Sigmoid colon (tissue), 7 donors: ENCODE results near the gene CACNA1D. TPM values are rescaled to one million over a fixed set of nuclear protein-coding genes. Genes with fewer than 3 reads are reported as not detected.
A peak's percentile ranks its signal among the peaks of the same experiment; 100 is the strongest.

ENCODE experiments used
- DNase-seq: peaks from one replicate; pipeline ENCODE4 v3.0.0-alpha.2; 2019
- H3K27ac ChIP-seq, 4 donors: fragments of 200-600 bp; sonication (generic); one replicate each; pipeline ENCODE4 v1.5.1; 2016 to 2019; ENCODE audit warnings: mild to moderate bottlenecking in 1 of 4
- H3K27me3 ChIP-seq, 3 donors: fragments of 200-600 bp; sonication (generic); one replicate each; pipeline ENCODE4 v1.5.1; 2019; ENCODE audit warnings: mild to moderate bottlenecking in 1 of 3
- H3K36me3 ChIP-seq, 4 donors: fragments of 200-600 bp; sonication (generic); one replicate each; pipeline ENCODE4 v1.5.1; 2016 to 2019
- H3K4me1 ChIP-seq, 4 donors: fragments of 200-600 bp; sonication (generic); one replicate each; pipeline ENCODE4 v1.5.1; 2017 to 2019
- H3K4me3 ChIP-seq, 4 donors: fragments of 200-600 bp; sonication (generic); one replicate each; pipeline ENCODE4 v1.5.1; 2017 to 2019; ENCODE audit warnings: mild to moderate bottlenecking in 2 of 4, moderate library complexity in 1 of 4
- H3K9me3 ChIP-seq, 4 donors: fragments of 200-600 bp in 3 of 4; sonication (generic) in 3 of 4; one replicate each; pipeline versions ENCODE4 v1.5.1 to v1.6.1; 2013 to 2019
- EP300 ChIP-seq, 4 donors: sonication (generic); formaldehyde crosslinking; IDR thresholded peaks; one replicate each; pipeline ENCODE4 v1.6.1; 2017; ENCODE audit warnings: antibody characterized with exemption in 4 of 4
- POLR2A ChIP-seq, 2 donors: fragments of 450-650 bp; IDR thresholded peaks; one replicate each; pipeline ENCODE4 v1.6.1; 2016; ENCODE audit warnings: antibody characterized with exemption in 2 of 2, mild to moderate bottlenecking in 2 of 2, moderate library complexity in 2 of 2
- POLR2AphosphoS5 ChIP-seq, 4 donors: sonication (generic); formaldehyde crosslinking; IDR thresholded peaks; one replicate each; pipeline ENCODE4 v1.6.1; 2017; ENCODE audit warnings: antibody characterized with exemption in 4 of 4
- WGBS, 2 donors: extraction: QIAGEN DNeasy Blood & Tissue Kit; methylation state at CpG; one replicate each; pipeline ENCODE4 v1.1.7; 2013; 5-methylcytosine and 5-hydroxymethylcytosine counted together
- intact Hi-C: fragments of 100-400 bp; cut with DNase I; formaldehyde crosslinking; loops from one replicate; pipeline ENCODE4 v1.15.1; 2023
- polyA plus RNA-seq, 3 donors: library from polyadenylated mRNA; stranded (reverse); fragments of 200-250 nt; gene quantifications; one replicate each; pipeline ENCODE4 v1.2.3, GENCODE V29; 2013
- total RNA-seq, 4 donors: library from RNA; depleted of rRNA; stranded (reverse); fragments of >200 nt; gene quantifications; one replicate each; pipeline ENCODE4 v1.1.0, GENCODE V29; 2016
- TF ChIP-seq, protein P1 (sequence below), 4 experiments: fragments of 450-650 bp in 3 of 4; fragments of 200-600 bp in 1 of 4; IDR thresholded peaks; one replicate each; pipeline ENCODE4 v1.5.1; 2016 to 2019; ENCODE audit warnings: antibody characterized with exemption in 4 of 4, mild to moderate bottlenecking in 3 of 4, moderate library complexity in 2 of 4
- donor health status: healthy with polysubstance abuse.
- donor health status: Bipolar disorder and iron deficiency.
- donor health status: healthy.

CACNA1D gene
- total and polyA plus RNA-seq, 7 donors = 1.2 to 9.7 (median 4.8) TPM

DNA sequence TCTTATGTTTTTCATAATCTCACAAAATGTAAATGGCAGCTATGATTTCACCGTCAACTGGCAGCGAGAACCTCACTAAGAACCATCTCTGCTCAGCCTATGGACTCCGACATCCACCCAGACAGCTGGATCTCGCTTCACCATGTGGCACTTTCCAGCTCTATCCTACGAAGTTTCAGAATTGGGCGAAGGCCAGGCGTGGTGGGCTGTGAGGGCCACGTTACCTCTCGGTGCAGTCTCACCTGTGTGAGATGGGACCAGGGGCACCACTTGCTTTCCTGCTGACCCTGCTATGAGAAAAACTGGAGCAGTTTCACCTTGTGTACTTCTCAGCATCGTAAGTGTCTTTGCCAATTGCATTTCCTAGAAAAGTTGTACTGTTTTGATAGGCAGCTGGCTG is 319.5 kb downstream of the CACNA1D start:
- DNase-seq = peak; percentile 22
- H3K27ac ChIP-seq = no peak overlapping the region
- intact Hi-C loops = no loop called here
- no peaks in the 10 kb centered on the region for H3K4me1 ChIP-seq
- no peaks in the 10 kb centered on the region for H3K27me3 ChIP-seq
- no peaks in the 10 kb centered on the region for H3K36me3 ChIP-seq
- 87 to 90% methylated on average over 10 of the region's 10 CpGs for WGBS, 2 donors
- H3K9me3 ChIP-seq = no peaks in the 10 kb centered on the region
- H3K4me3 ChIP-seq = no peak overlapping the region
- TF ChIP-seq POLR2AphosphoS5 (IDR thresholded peaks at IDR 0.05) (no peak), POLR2A (IDR thresholded peaks at IDR 0.05) (no peak), EP300 (IDR thresholded peaks at IDR 0.05) (no peak)
- TF ChIP-seq, protein P1, sequence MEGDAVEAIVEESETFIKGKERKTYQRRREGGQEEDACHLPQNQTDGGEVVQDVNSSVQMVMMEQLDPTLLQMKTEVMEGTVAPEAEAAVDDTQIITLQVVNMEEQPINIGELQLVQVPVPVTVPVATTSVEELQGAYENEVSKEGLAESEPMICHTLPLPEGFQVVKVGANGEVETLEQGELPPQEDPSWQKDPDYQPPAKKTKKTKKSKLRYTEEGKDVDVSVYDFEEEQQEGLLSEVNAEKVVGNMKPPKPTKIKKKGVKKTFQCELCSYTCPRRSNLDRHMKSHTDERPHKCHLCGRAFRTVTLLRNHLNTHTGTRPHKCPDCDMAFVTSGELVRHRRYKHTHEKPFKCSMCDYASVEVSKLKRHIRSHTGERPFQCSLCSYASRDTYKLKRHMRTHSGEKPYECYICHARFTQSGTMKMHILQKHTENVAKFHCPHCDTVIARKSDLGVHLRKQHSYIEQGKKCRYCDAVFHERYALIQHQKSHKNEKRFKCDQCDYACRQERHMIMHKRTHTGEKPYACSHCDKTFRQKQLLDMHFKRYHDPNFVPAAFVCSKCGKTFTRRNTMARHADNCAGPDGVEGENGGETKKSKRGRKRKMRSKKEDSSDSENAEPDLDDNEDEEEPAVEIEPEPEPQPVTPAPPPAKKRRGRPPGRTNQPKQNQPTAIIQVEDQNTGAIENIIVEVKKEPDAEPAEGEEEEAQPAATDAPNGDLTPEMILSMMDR (IDR thresholded peaks at IDR 0.05) = no peak

DNA sequence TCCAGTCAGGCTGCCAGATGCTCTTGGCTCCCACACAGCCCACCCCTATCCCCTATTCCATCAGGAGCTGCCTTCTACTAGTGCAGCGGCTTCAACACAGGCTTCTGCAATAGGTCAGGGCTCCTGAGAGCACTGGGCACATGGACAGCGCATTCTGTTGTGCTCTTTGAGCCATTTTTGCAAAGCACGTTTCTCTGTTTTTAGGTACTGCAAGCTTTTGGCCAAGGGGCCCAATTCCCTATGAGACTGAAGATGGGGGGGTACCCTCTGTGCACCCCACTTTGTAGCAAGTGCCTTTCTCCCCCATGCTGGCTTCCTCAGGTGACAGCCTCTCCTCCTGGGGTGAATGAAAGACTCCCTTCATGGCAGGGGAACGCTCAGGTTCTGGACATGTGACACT is 320.7 kb downstream of the CACNA1D start:
- H3K4me3 ChIP-seq = no peak overlapping the region
- no peak for TF ChIP-seq EP300 (IDR thresholded peaks at IDR 0.05)
- TF ChIP-seq, protein P1 (IDR thresholded peaks at IDR 0.05) = no peak
- no peak for TF ChIP-seq POLR2A (IDR thresholded peaks at IDR 0.05)
- no peak for TF ChIP-seq POLR2AphosphoS5 (IDR thresholded peaks at IDR 0.05)
- intact Hi-C loops = no loop called here
- no peaks in the 10 kb centered on the region for H3K4me1 ChIP-seq
- H3K27me3 ChIP-seq = no peaks in the 10 kb centered on the region
- 86 to 97% methylated on average over 4 of the region's 4 CpGs for WGBS, 2 donors
- H3K27ac ChIP-seq = no peak overlapping the region
- no peaks in the 10 kb centered on the region for H3K9me3 ChIP-seq
- no peaks in the 10 kb centered on the region for H3K36me3 ChIP-seq
- no peak for DNase-seq

DNA sequence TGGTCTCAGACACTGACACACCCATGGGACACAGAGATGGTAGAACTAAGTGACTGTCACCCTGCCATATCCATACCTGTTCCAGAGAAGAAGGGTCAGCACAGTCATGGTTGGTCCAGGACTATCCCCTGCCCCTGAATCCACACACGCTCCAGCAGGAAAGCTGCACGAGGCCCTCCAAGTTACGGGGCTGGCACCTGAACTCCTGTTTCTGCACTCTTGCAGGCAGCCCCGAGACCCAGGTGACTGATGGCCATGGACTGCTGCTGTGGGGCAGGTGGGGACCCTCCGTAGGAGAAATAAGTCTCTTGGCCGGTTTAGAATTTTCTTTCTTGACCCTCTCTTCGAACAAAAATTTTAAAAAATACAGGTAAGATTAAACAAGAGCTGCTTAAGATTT is 321.2 kb downstream of the CACNA1D start:
- TF ChIP-seq POLR2AphosphoS5 (IDR thresholded peaks at IDR 0.05) (no peak), POLR2A (IDR thresholded peaks at IDR 0.05) (no peak), EP300 (IDR thresholded peaks at IDR 0.05) (no peak)
- TF ChIP-seq, protein P1 (IDR thresholded peaks at IDR 0.05) = no peak
- DNase-seq = peak; percentile 34
- H3K9me3 ChIP-seq = no peaks in the 10 kb centered on the region
- no peaks in the 10 kb centered on the region for H3K27me3 ChIP-seq
- no peaks in the 10 kb centered on the region for H3K4me1 ChIP-seq
- WGBS, 2 donors = 95 to 97% methylated on average over 7 of the region's 7 CpGs
- no peaks in the 10 kb centered on the region for H3K36me3 ChIP-seq
- intact Hi-C loops = no loop called here
- no peak overlapping the region for H3K27ac ChIP-seq
- no peak overlapping the region for H3K4me3 ChIP-seq

DNA sequence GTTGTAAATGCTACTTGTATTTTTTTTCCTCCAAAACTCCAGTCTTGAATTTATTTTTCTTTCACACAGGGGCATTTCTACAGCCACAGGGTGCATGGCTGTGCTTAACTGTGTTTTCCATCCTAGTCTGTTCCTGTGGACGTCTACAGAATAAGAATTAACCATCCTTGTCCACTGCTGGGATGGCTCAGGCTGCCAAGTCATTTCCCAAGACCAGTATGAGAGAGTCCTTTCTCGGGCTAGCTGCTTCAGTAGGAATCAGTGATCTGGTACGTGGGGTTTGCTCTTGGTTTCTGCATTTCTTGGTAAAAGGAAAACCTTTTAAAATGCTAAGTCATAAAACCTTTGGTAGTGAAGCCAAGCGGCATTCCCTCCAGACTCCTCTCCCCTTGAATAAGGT is 322.0 kb downstream of the CACNA1D start:
- DNase-seq = no peak
- intact Hi-C loops = no loop called here
- no peaks in the 10 kb centered on the region for H3K36me3 ChIP-seq
- WGBS, 2 donors = 78 to 81% methylated on average over 4 of the region's 4 CpGs
- no peaks in the 10 kb centered on the region for H3K4me1 ChIP-seq
- H3K9me3 ChIP-seq = no peaks in the 10 kb centered on the region
- H3K27ac ChIP-seq = no peak overlapping the region
- H3K27me3 ChIP-seq = no peaks in the 10 kb centered on the region
- TF ChIP-seq, protein P1 (IDR thresholded peaks at IDR 0.05) = no peak
- no peak overlapping the region for H3K4me3 ChIP-seq

DNA sequence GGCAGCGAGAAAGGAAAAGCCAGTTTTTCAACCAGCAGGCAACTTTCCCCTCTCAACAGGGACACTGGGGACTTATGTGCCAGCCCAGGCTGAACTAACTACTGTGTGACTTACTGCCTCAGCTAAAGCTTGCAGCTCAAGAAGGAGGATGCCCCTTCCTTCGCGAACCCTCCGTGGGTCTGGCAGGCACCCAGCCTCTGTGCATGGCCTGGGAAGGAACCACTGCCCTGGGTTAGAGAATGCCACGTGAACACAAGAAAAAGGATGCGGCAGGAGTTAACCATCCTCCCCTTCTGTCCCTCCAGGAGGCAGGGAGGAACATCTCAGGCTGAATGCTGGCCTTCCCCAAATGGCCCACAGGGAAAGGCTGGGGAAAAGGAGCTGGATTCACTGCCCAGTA is 322.8 kb downstream of the CACNA1D start:
- peak; percentile 50 for DNase-seq
- WGBS, 2 donors = 86 to 89% methylated on average over 6 of the region's 6 CpGs
- H3K4me1 ChIP-seq = no peaks in the 10 kb centered on the region
- intact Hi-C loops = no loop called here
- TF ChIP-seq POLR2AphosphoS5 (IDR thresholded peaks at IDR 0.05) (no peak), EP300 (IDR thresholded peaks at IDR 0.05) (no peak), POLR2A (IDR thresholded peaks at IDR 0.05) (no peak)
- no peak overlapping the region for H3K27ac ChIP-seq
- no peak overlapping the region for H3K4me3 ChIP-seq
- no peaks in the 10 kb centered on the region for H3K36me3 ChIP-seq
- H3K9me3 ChIP-seq = no peaks in the 10 kb centered on the region
- no peaks in the 10 kb centered on the region for H3K27me3 ChIP-seq
